Stimulated activated CD4-positive, alpha-beta T cell treated with anti-CD3 and anti-CD28 coated beads, Interleukin-15, amount 100 ng/mL, for 1 hour (primary cell): ENCODE data around the gene STK4.

Experiments
- DNase-seq, 2 donors: peaks; one replicate each; pipeline ENCODE4 v3.0.0-alpha.2; 2020; ENCODE audit warnings: low read depth in 1 of 2, low spot score in 1 of 2

Gene STK4

GRCh38 chr20:44966030-44966961 is at the start of gene STK4:
TSS of gene STK4 (plus strand) at chr20:44966512. CDS start at chr20:44966569, 57 bp downstream.
- DNase-seq: peak; percentile 94

DNA sequence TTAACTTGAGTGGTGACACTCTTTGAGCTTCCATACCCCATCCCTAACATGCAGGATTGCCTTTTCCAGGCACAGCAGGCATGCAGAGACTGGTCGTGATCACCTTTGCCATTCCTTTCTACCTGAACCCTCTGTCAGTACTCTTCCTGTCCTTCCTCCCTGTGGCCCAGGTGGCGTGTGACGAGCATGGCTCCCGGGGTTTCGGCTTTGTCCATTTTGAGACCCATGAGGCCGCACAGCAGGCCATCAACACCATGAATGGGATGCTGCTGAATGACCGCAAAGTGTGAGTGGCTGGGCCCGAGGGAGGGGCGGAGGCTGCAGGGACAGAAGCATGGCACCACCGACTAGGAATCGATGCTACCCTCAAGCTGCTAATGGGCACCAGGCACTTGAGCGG is 49.7 kb upstream of the STK4 start:
- no peak for DNase-seq

DNA sequence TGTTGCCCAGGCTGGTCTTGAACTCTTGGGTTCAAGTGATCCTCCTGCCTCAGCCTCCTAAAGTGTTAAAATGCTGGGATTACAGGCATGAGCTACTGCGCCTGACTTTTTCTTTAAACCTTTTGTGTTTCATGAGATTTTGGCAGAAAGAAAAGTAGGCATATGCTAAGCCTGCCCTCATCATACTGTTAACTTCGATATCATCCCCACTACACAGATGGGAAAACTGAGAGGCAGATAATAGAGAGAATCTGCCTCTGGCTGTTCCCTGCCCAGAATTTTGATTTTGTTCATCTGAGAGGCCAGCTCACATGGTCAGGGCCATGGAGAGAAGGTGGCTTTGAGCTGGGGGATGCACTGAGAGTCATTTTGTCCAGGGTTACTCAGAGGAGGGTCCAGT is 48.9 kb upstream of the STK4 start:
- DNase-seq: no peak

- DNase-seq: no peak
Measured at GRCh38 chr20:44918342-44918741, 48.0 kb upstream of the STK4 start.

DNA sequence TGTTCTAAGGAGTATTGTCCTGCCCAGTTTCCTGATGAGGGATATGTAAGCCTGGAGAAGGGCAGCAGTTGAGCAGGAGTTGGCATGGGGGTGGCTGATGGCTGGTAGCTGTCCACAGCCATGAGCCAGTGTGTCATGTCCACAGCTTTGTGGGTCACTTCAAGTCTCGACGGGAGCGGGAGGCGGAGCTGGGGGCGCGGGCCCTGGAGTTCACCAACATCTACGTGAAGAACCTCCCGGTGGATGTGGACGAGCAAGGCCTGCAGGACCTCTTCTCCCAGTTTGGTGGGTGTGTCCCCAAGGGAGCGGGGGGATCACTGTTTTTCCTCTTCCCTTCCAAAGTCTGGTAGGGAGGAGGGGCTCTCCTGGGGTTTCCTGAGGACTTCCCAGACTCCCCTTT is 47.6 kb upstream of the STK4 start:
- no peak for DNase-seq

GRCh38 chr20:44921447-44921846 is 44.9 kb upstream of the STK4 start:
- DNase-seq: no peak

- no peak for DNase-seq
Measured at GRCh38 chr20:44924541-44924940, 41.8 kb upstream of the STK4 start.

DNA sequence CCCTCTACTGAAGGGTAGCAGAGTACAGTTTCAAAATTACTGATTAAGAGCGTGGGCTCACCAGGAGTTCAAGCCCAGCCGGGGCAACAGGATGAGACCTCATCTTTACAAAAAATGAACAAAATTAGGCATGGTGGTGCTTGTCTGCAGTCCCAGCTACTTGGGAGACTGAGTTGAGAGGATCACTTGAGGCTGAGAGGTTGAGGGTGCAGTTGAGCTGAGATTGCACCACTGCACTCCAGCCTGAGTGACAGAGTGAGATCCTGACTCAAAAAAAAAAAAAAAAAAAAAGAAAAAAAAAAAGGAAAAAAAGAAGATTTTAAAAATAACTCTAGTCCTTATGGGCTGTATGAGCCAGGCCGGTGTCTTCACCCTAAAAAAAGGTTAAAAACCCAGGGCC is 37.7 kb upstream of the STK4 start:
- no peak for DNase-seq

- DNase-seq: no peak
Measured at GRCh38 chr20:44930517-44931168, 35.7 kb upstream of the STK4 start.

- DNase-seq: no peak
Measured at GRCh38 chr20:44931911-44932310, 34.4 kb upstream of the STK4 start.

- DNase-seq: no peak
Measured at GRCh38 chr20:44932916-44933315, 33.4 kb upstream of the STK4 start.

GRCh38 chr20:44936510-44936909 is 29.8 kb upstream of the STK4 start:
- no peak for DNase-seq

GRCh38 chr20:44938637-44939036 is 27.7 kb upstream of the STK4 start:
- DNase-seq: no peak

- DNase-seq: no peak
Measured at GRCh38 chr20:44941120-44941691, 25.1 kb upstream of the STK4 start.

GRCh38 chr20:44942264-44942973 is 23.9 kb upstream of the STK4 start:
- no peak for DNase-seq

- no peak for DNase-seq
Measured at GRCh38 chr20:44943828-44944227, 22.5 kb upstream of the STK4 start.

DNA sequence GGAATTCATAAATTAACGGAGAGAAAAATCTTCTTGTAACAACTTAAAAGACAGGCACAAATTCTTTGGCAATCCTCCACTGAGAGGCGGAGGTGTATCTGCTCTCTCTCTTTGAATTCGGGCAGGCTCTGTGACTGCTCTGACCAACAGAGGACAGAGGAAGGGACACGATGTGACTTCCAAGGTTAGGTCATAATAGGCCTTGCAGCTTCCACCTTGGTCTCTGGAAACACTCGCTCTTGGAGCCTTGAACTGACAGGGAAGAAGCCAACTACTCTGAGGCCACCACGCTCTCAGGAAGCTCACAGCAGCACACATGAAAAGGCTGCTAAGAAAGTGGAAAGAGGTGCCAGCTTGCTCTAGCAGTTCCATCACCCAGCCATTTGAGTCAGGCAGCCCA is 21.1 kb upstream of the STK4 start:
- DNase-seq: no peak

GRCh38 chr20:44946271-44946852 is 19.9 kb upstream of the STK4 start:
- no peak for DNase-seq

GRCh38 chr20:44948107-44948506 is 18.2 kb upstream of the STK4 start:
- DNase-seq: no peak

GRCh38 chr20:44948513-44948912 is 17.8 kb upstream of the STK4 start:
- no peak for DNase-seq

- no peak for DNase-seq
Measured at GRCh38 chr20:44950368-44950767, 15.9 kb upstream of the STK4 start.
